ENCODE measurements around the gene PNPLA8.

Gene PNPLA8

GRCh38 chr7:108528183-108528712, 2.3 kb upstream of the PNPLA8 start:
- no peak for DNase-seq (ENCODE audit: low read depth)
- TF ChIP-seq, protein P1, sequence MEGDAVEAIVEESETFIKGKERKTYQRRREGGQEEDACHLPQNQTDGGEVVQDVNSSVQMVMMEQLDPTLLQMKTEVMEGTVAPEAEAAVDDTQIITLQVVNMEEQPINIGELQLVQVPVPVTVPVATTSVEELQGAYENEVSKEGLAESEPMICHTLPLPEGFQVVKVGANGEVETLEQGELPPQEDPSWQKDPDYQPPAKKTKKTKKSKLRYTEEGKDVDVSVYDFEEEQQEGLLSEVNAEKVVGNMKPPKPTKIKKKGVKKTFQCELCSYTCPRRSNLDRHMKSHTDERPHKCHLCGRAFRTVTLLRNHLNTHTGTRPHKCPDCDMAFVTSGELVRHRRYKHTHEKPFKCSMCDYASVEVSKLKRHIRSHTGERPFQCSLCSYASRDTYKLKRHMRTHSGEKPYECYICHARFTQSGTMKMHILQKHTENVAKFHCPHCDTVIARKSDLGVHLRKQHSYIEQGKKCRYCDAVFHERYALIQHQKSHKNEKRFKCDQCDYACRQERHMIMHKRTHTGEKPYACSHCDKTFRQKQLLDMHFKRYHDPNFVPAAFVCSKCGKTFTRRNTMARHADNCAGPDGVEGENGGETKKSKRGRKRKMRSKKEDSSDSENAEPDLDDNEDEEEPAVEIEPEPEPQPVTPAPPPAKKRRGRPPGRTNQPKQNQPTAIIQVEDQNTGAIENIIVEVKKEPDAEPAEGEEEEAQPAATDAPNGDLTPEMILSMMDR (IDR thresholded peaks at IDR 0.05; ENCODE audit: control insufficient read depth, insufficient read depth, low read depth, low read length, missing control alignments) = no peak
- H3K4me3 ChIP-seq (ENCODE audit: control insufficient read depth, low read depth, low read length) = no peak overlapping the region

GRCh38 chr7:108526768-108527017, 758 bp upstream of the PNPLA8 start:
- TF ChIP-seq, protein P1 (IDR thresholded peaks at IDR 0.05; ENCODE audit: control insufficient read depth, insufficient read depth, low read depth, low read length, missing control alignments) = no peak
- no peak for DNase-seq (ENCODE audit: low read depth)
- peak overlapping the region; percentile 70 for H3K4me3 ChIP-seq (ENCODE audit: control insufficient read depth, low read depth, low read length)

GRCh38 chr7:108525327-108525984, 479 bp downstream of the PNPLA8 start:
- TF ChIP-seq, protein P1 (IDR thresholded peaks at IDR 0.05; ENCODE audit: control insufficient read depth, insufficient read depth, low read depth, low read length, missing control alignments) = no peak
- peak overlapping the region; percentile 88 for H3K4me3 ChIP-seq (ENCODE audit: control insufficient read depth, low read depth, low read length)
- peak; percentile 39 for DNase-seq (ENCODE audit: low read depth)

DNA sequence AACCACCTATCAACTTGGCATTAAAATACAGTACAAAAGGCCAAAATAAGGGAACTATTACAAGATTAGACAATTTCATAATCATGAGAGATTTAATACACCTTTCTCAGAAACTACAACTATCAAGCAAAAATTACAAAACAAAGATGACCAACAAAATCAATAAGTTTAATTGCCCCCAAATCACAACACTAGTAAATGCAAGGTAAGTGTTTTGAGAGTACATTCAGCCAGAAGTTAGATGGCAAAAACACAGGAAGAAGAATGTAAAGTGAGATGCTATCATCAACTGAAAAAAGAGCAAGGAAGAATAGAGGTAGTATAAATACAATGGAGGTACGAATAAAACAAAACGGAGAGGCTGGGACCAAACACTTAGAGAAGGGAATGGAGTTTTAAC, 3.2 kb downstream of the PNPLA8 start:
- no peak overlapping the region for H3K4me3 ChIP-seq (ENCODE audit: control insufficient read depth, low read depth, low read length)
- TF ChIP-seq, protein P1 (IDR thresholded peaks at IDR 0.05; ENCODE audit: control insufficient read depth, insufficient read depth, low read depth, low read length, missing control alignments) = no peak
- DNase-seq (ENCODE audit: low read depth) = no peak

DNA sequence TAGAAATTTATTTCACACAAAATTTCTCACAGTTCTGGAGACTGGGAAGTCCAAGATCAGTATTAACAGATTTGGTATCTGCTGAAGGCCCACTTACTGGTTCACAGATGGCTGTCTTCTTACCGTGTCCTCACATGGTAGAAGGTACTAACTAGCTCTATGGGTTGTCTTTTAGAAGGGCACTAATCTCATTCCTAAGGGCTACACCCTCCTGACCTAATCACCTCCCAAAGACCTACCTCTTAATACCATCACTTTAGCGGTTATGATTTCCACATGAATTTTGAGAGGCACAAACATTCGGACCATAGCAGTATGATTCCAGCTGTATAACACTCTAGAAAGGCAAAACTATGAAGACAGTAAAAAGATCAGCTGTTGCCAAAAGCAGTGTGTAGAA, 8.0 kb downstream of the PNPLA8 start:
- no peak for DNase-seq (ENCODE audit: low read depth)
- TF ChIP-seq, protein P1 (IDR thresholded peaks at IDR 0.05; ENCODE audit: control insufficient read depth, insufficient read depth, low read depth, low read length, missing control alignments) = no peak
- no peak overlapping the region for H3K4me3 ChIP-seq (ENCODE audit: control insufficient read depth, low read depth, low read length)

- TF ChIP-seq, protein P1 (IDR thresholded peaks at IDR 0.05; ENCODE audit: control insufficient read depth, insufficient read depth, low read depth, low read length, missing control alignments) = no peak
- no peak overlapping the region for H3K4me3 ChIP-seq (ENCODE audit: control insufficient read depth, low read depth, low read length)
Measured at GRCh38 chr7:108515630-108516029, 10.3 kb downstream of the PNPLA8 start.

More at GRCh38 chr7:108515630-108516029, 10.3 kb downstream of the PNPLA8 start:
- DNase-seq (ENCODE audit: low read depth) = no peak

Data from AG09309 (cell line).